Stimulated activated effector memory CD8-positive, alpha-beta T cell treated with anti-CD3 and anti-CD28 coated beads, Interleukin-12 subunit alpha, Interleukin-12 subunit beta, amount 100 ng/mL, for 72 hours (primary cell): Measurements from ENCODE around the gene ASB16.

ENCODE experiments used
- ATAC-seq: fragments of 150-1000 bp; cut with Tn5 transposase; 2 replicates; pipeline ENCODE4 v1.10.0; 2021
- DNase-seq, 2 donors: peaks; one replicate each; pipeline ENCODE4 v3.0.0; 2021 to 2022; ENCODE audit warnings: low spot score in 2 of 2
- H3K27ac Mint-ChIP-seq: one replicate; pipeline ENCODE4 v1.8.0; 2022; ENCODE audit warnings: mild to moderate bottlenecking, mixed read lengths
- H3K36me3 Mint-ChIP-seq: one replicate; pipeline ENCODE4 v1.8.0; 2022; ENCODE audit warnings: mild to moderate bottlenecking, mixed read lengths
- H3K4me1 Mint-ChIP-seq: one replicate; pipeline ENCODE4 v1.8.0; 2022; ENCODE audit warnings: mixed read lengths
- H3K4me3 Mint-ChIP-seq: one replicate; pipeline ENCODE4 v1.8.0; 2022; ENCODE audit warnings: mild to moderate bottlenecking, mixed read lengths
- H3K9me3 Mint-ChIP-seq: one replicate; pipeline ENCODE4 v1.8.0; 2022; ENCODE audit warnings: mixed read lengths

ASB16 gene

GRCh38 chr17:44193326-44194084 is 23.0 kb downstream of the ASB16 start:
- no peaks in the 10 kb centered on the region for H3K9me3 Mint-ChIP-seq
- peaks cover 31% of the 10 kb centered on the region for H3K4me1 Mint-ChIP-seq
- DNase-seq (no peak), ATAC-seq (no peak)
- H3K27ac Mint-ChIP-seq: peak overlapping the region; percentile 76
- peaks cover 95% of the 10 kb centered on the region for H3K36me3 Mint-ChIP-seq
- H3K4me3 Mint-ChIP-seq: no peak overlapping the region

DNA sequence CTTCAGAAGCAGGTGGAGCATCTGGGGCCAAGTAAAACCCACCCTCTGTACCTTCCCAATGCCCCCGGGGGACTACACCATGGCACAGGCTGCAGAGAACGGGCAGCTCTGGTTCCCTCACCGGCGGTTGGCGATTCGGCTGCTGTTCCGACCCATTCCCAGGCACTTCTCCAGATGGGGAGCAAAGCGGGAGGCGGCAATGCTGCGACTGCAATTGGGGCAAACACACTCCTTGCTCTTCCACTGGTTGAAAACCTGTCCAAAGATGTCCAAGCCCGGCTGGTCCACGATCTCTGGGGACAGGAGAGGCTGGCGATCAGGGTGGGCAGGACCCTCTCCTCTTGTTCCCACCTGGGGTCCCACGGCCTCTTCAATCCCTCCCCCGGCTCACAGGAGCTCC is 26.6 kb downstream of the ASB16 start:
- Mint-ChIP-seq H3K9me3 (no peaks in the 10 kb centered on the region), H3K4me1 (peaks cover 24% of the 10 kb centered on the region), H3K27ac (peak overlapping the region; percentile 89), H3K4me3 (peak overlapping the region; percentile 79), H3K36me3 (peaks cover 62% of the 10 kb centered on the region)
- no peak for ATAC-seq
- DNase-seq: no peak

- DNase-seq (no peak), ATAC-seq (no peak)
- H3K36me3 Mint-ChIP-seq: peaks cover 53% of the 10 kb centered on the region
- peak overlapping the region; percentile 79 for H3K4me3 Mint-ChIP-seq
- H3K4me1 Mint-ChIP-seq: peaks cover 30% of the 10 kb centered on the region
- no peaks in the 10 kb centered on the region for H3K9me3 Mint-ChIP-seq
- H3K27ac Mint-ChIP-seq: peak overlapping the region; percentile 89
These were observed 27.6 kb downstream of the ASB16 start for GRCh38 chr17:44197980-44198720.

DNA sequence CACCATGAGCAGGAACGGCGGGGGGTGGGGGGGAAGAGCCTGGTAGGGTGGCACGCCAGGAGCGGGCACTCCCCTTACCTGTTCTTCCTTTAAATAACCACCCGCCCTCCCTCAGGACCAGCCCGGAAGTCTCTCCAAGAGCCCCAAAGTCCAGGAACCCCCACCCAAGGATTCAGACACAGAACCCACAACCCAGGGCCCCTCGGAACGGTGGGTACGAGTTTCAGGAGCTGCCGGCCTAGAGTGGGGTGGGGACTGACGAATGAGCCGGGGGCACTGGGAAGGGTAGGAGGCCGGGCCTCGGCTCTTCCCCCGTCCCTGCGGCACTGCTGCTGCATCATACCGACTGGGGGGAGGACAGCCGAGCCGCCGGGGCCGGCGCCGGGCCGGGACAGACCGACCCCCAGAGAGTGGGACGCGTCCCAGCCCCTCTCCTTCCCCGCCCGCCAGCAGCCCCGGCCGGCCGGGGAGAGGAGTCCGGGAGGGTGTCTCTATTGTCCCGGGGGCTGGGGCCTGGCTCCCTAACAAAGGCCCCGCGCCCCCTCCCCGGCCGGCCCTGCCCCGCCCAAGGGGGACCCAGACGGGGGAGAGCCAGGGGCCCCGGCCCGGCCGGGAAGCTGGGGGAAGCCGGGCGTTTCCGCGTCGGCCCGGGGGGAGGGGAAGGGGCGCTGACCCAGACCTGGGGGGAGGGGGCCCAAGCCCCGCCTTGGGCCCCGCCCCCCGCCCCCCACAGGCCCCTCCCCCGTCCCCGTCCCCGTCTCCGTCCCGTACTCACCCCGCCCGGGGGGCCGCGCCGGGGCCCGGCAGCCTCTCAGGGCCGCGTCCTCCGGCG is 28.4 kb downstream of the ASB16 start:
- H3K4me1 Mint-ChIP-seq: peaks cover 37% of the 10 kb centered on the region
- DNase-seq (peak in 1 of 2 donors; percentile 78), ATAC-seq (peak; percentile 43)
- no peaks in the 10 kb centered on the region for H3K9me3 Mint-ChIP-seq
- peaks cover 45% of the 10 kb centered on the region for H3K36me3 Mint-ChIP-seq
- peak overlapping the region; percentile 89 for H3K27ac Mint-ChIP-seq
- H3K4me3 Mint-ChIP-seq: peak overlapping the region; percentile 79

DNA sequence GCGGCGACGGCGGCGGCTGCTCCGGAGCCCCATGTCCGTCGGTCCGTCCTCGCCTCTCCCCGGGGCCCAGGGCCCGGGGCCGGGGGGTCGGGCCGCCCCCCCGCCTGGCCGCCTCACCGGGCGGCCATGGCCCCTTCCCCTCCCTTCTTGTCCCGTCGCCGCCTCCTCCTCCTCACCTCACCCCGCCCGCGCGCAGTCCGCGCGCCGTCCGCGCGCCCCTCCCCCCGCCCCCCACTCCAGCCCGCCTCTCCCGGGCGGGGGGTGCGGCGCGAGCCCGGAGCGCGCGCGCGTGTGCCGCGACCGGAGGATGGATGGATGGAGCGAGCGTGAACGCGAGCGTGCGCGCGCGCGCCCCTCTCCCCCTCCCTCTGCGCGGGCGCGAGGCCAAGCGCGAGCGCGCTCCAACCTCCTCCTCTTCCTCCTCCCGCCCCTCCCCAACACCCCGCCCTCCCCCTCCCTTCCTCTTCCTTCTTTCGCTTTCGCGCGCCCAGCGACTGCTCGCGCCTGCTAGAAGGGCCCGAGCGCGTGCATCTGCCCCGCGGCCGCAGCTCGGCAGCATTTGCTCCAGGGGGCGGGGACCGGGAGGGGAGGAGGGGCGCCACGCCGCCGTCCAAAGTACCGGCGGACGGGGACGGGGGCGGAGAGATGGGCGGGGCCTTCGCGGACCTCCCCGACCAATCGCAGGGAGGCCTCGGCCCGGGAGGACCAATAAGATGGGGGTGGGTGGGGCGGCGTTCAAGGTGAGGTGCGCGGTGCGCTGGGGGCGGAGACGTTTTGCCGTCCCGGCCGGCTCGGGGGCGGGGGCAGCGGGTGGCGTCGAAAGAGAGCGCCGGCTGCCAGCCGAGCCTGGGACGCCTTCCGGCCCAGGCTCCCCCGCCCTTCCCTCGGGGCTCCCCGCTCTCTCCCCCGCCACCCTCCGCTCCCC is 29.3 kb downstream of the ASB16 start, which contains the start of gene ATXN7L3:
Gene ATXN7L3, minus strand, starts transcription at position 332 of the 925 bp plus-strand sequence. CDS start 1,814 bp downstream, outside the sequence.
- Mint-ChIP-seq H3K4me1 (peaks cover 41% of the 10 kb centered on the region), H3K4me3 (peak within 1 kb of the TSS; percentile 90), H3K9me3 (no peaks in the 10 kb centered on the region), H3K36me3 (peaks cover 36% of the 10 kb centered on the region), H3K27ac (peak within 1 kb of the TSS; percentile 93)
- DNase-seq: peak; percentile 89 to 97
- peak; percentile 87 for ATAC-seq

GRCh38 chr17:44200478-44201155 is 30.1 kb downstream of the ASB16 start:
- DNase-seq (no peak), ATAC-seq (no peak)
- Mint-ChIP-seq H3K4me1 (peaks cover 41% of the 10 kb centered on the region), H3K36me3 (peaks cover 29% of the 10 kb centered on the region), H3K4me3 (peak overlapping the region; percentile 90), H3K9me3 (no peaks in the 10 kb centered on the region), H3K27ac (peak overlapping the region; percentile 93)

DNA sequence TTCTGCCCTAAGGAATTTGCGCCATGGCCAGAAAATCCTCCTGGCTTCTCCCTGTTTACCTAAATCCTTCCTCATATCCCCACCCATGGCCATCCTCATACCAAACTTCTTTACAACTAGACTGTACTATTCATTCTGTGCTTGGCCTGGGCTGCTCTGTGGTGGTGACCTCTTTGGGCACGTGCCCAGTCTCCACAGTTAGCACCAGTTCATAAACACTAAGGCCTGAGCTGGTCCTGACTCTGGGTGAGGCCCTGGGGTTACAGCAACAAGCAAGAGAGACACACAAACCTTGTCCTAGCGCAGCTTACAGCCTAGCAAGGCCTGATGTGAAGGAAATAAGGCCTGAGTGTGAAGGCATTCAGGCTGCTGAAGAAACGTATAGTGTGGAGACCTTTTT is 32.3 kb downstream of the ASB16 start:
- Mint-ChIP-seq H3K4me1 (peaks cover 35% of the 10 kb centered on the region), H3K27ac (peak overlapping the region; percentile 5), H3K9me3 (no peaks in the 10 kb centered on the region), H3K4me3 (no peak overlapping the region), H3K36me3 (peaks cover 29% of the 10 kb centered on the region)
- DNase-seq (no peak), ATAC-seq (no peak)

GRCh38 chr17:44203731-44204440 is 33.4 kb downstream of the ASB16 start:
- H3K4me3 Mint-ChIP-seq: no peak overlapping the region
- H3K36me3 Mint-ChIP-seq: peaks cover 34% of the 10 kb centered on the region
- peaks cover 37% of the 10 kb centered on the region for H3K4me1 Mint-ChIP-seq
- H3K9me3 Mint-ChIP-seq: no peaks in the 10 kb centered on the region
- DNase-seq (peak in 1 of 2 donors; percentile 83), ATAC-seq (no peak)
- H3K27ac Mint-ChIP-seq: peak overlapping the region; percentile 27

- H3K4me1 Mint-ChIP-seq: peaks cover 40% of the 10 kb centered on the region
- ATAC-seq: no peak
These were observed 34.0 kb downstream of the ASB16 start for GRCh38 chr17:44204441-44204882.

GRCh38 chr17:44205962-44206824 is 35.7 kb downstream of the ASB16 start:
- no peak for ATAC-seq
- Mint-ChIP-seq H3K4me1 (peaks cover 44% of the 10 kb centered on the region), H3K4me3 (no peak overlapping the region), H3K9me3 (no peaks in the 10 kb centered on the region), H3K27ac (peak overlapping the region; percentile 69), H3K36me3 (peaks cover 54% of the 10 kb centered on the region)
- no peak for DNase-seq

More at GRCh38 chr17:44204441-44204882, 34.0 kb downstream of the ASB16 start:
- Mint-ChIP-seq H3K9me3 (no peaks in the 10 kb centered on the region), H3K4me3 (no peak overlapping the region), H3K36me3 (peaks cover 39% of the 10 kb centered on the region), H3K27ac (no peak overlapping the region)
- DNase-seq: no peak

- no peak overlapping the region for H3K4me3 Mint-ChIP-seq
- H3K36me3 Mint-ChIP-seq: peaks cover 60% of the 10 kb centered on the region
- no peaks in the 10 kb centered on the region for H3K9me3 Mint-ChIP-seq
- ATAC-seq (no peak), DNase-seq (no peak)
- peaks cover 47% of the 10 kb centered on the region for H3K4me1 Mint-ChIP-seq
- no peak overlapping the region for H3K27ac Mint-ChIP-seq
These were observed 36.3 kb downstream of the ASB16 start for GRCh38 chr17:44206825-44207155.

DNA sequence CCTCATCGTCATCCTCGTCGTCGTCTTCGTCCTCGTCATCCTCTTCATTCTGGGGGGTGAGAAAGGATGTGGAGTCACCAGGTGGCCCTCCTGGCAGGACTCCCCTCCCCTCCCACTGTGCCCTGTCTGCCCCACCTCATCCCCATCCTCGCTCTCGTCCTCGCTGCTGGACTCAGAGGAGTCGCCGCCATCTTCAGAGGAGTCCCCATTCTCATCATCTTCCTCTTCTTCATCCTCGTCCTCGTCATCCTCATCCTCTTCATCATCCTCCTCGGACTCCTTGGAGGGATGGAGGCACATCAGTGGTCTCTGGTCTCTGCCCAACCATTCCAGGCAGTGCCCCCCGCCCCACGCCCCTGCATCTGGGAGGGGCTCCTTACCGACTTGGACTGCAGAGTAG is 36.8 kb downstream of the ASB16 start:
- DNase-seq (no peak), ATAC-seq (no peak)
- H3K4me3 Mint-ChIP-seq: no peak overlapping the region
- peak overlapping the region; percentile 96 for H3K27ac Mint-ChIP-seq
- H3K4me1 Mint-ChIP-seq: peaks cover 50% of the 10 kb centered on the region
- H3K9me3 Mint-ChIP-seq: no peaks in the 10 kb centered on the region
- H3K36me3 Mint-ChIP-seq: peaks cover 64% of the 10 kb centered on the region

DNA sequence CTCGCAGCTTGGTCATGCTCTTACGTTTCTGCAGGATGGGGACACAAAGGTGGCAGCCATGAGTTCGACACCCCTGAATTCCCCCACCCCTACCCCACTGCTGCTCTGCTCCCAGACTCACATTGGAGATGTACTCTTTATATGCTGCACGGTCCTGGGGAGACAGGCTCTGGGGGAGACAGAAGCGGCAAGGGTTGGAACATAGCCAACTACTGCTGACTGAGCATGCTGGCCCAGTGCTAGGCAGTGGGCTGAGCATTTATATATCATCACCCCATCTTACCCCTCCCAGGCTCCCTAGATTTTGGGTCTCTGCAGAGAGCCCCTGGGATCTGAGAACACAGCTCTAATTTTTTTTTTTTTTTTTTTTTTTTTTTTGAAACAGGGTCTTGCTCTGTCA is 37.2 kb downstream of the ASB16 start:
- ATAC-seq (no peak), DNase-seq (no peak)
- no peaks in the 10 kb centered on the region for H3K9me3 Mint-ChIP-seq
- peaks cover 50% of the 10 kb centered on the region for H3K4me1 Mint-ChIP-seq
- H3K27ac Mint-ChIP-seq: peak overlapping the region; percentile 96
- H3K4me3 Mint-ChIP-seq: no peak overlapping the region
- H3K36me3 Mint-ChIP-seq: peaks cover 66% of the 10 kb centered on the region
